ENCODE results near the gene SEPTIN10.
"Not testable (repeated sequence)": the region's sequence is repeated elsewhere in the genome, so short reads cannot be mapped to it uniquely, and the experiment has no call there.

Gene SEPTIN10

DNA sequence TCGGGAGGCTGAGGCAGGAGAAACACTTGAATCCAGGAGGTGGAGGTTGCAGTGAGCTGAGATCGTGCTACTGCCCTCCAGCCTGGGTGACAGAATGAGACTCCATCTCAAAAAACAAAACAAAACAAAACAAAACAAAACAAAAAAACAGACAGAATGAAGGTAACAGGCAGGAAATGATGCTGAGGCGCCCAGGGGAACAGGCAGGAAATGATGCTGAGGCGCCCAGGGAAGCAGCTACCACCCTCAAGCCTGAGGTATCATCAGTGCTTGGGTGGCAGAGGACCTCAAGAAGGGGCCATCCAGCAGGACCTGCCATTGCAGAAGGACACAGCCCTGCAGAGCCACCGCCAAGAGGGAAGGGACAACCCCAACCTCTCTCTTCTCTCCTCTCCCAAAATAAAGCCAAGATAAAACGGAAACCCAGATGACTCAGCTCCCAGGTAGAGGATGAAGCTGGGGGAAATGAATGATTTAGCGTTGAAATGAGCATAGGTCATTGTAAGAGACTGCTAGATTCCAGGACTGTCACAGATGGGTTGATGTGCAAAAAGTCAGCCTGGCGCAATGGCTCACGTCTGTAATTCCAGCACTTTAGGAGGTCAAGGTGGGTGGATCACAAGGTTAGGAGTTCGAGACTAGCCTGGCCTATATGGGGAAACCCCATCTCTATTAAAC is 19.7 kb upstream of the SEPTIN10 start:
- no peak for DNase-seq

DNA sequence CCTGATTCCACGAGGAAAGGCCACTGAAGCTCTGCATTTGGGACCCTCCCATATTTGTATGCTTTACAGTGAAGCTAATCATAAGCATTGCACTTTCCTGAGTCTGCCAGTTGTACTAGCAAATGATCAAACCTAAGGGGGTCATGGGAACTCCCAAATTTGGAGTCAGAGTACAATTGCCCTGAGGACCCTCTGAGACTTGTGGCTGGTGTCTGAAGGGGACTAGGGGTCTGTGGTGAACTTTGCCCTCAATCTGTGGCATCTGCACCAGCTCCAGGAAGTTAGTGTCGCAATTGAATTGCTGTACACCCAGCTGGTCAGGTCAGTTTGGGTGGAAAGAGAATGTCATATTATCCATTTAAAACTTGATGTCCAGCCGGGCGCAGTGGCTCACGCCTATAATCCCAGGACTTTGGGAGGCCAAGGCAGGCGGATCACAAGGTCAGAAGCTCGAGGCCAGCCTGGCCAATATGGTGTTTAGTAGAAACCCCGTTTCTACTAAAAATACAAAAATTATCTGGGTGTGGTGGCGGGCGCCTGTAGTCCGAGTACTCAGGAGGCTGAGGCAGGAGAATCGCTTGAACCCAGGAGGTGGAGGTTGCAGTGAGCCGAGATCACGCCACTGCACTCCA is 18.5 kb upstream of the SEPTIN10 start:
- no peak for DNase-seq

DNA sequence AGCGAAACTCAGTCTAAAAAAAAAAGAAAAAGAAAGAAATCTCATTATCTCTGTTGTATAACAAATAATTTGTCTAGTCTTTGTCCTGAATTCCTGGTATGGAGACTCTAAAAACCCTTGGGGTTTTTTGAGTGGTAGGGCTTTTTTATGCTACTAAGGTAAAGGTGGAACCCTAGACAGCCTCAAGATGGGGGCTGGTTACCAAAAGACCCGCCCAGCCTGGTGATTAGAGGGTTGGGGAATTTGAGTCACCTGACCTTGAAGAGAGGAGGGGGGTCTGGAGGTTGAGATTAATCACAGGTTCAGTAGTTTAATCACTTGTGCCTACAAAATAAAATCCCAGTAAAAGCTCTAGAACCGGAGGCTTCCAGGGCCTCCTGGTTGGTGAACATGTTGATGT is 18.0 kb upstream of the SEPTIN10 start:
- DNase-seq = no peak

DNA sequence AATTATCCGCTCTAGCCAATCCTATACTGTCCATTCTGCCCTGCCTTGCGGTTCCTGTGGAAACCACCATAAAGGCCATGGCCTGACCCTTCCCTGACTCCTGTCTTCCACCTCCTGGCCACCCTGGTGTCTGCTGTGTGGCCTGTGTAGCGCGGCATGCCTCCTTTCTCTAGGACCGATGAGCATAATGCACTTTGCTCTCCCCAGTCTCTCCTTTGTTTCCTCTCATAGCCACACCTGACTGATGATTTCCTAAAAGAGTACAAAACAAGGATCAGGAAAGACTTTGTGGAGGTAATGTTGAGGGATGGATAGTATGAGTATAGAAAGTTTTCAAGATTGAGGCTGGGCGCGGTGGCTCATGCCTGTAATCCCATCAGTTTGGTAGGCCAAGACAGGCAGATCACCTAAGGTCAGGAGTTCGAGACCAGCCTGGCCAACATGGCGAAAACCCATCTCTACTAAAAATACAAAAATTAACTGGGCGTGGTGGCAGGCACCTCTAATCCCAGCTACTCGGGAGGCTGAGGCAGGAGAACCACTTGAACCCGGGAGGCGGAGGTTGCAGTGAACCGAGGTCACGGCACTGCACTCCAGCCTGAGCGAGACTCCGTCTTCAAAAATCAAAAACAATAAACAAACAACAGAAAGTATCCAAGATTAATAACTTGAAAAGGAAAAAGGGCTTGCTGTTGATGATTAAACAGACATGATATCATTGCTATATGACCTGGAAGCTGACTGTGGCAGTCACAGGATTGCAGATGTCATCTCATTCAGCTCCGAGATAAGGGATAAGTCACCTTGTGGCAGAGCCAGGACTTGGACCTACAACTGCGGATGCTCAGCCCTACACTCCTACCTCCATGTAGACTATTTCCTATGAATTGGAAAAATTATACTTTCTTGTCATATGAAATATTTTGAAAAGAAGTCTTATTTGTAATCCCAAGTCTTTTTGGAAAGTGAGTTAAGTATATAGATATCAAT is 17.0 kb upstream of the SEPTIN10 start:
- DNase-seq = no peak

DNA sequence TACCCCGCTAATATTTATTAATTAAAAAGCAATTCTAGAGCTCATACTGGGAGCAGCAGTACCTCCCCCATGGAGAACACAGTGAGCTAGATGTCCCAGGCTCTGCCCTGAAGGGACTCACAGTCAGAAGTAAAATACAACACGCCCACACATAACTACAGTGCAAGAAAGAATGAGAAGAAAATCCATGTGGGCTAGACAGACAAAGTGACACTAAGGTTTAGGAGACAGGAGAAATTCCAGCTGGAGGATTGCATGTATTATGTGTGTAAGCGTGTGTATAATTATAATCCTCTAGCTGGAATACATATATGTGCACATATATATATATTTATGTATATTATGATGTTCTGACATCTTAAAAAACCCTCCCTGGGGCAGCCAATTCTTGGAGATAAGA is 16.1 kb upstream of the SEPTIN10 start:
- no peak for DNase-seq

DNA sequence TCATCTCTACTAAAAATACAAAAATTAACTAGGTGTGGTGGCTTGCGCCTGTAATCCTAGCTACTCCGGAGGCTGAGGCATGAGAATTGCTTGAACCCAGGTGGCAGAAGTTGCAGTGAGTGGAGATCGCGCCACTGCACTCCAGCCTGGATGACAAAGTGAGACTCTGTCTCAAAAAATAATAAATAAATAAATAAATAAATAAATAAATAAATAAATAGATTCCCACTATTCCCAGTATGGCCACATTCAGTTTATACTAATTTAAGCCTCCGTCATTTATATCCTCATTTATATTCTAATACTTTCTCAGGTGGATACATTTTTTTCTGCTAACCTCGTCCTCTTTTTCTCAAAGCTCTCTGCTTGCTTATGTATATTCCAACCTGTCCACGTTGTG is 14.6 kb upstream of the SEPTIN10 start:
- not testable (repeated sequence) for DNase-seq

DNA sequence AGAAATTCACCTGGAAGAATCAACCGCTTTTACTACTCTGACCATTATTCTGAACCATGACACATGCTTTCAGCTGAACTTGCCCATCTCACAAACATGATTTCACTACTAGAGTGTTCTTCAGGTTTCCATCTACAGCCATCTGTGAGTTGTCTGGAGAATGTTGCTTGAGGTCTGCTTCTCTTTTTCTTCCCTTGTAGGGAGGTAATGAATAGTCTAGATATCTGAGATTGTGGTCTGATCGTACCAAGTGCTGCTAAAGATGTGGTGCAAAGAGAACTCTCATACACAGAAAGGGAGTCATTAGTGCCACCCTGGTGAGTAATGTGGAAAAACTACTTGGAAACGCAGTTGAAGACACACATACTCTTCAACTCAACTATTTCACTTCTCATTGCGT is 10.6 kb upstream of the SEPTIN10 start:
- no peak for DNase-seq

DNA sequence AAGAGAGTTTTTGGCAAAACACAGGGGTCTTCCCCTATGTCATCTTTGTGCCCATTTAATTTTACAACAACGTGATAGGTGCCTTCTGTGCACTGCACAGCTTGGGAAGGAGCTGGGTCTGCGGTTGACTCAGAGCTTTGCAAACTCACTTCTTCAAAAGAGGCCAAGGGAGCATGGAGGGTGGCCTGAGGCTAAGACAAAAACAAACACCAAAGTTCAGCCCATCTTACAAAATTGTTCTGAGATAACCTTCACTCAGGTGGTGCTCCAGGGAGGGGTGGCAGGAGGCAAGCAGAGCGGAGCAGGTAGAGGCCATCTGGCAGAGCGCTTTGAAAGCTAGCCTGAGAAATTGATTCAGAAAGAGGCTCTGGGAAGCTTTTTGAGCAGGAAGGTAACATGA is 10.2 kb upstream of the SEPTIN10 start:
- no peak for DNase-seq

DNA sequence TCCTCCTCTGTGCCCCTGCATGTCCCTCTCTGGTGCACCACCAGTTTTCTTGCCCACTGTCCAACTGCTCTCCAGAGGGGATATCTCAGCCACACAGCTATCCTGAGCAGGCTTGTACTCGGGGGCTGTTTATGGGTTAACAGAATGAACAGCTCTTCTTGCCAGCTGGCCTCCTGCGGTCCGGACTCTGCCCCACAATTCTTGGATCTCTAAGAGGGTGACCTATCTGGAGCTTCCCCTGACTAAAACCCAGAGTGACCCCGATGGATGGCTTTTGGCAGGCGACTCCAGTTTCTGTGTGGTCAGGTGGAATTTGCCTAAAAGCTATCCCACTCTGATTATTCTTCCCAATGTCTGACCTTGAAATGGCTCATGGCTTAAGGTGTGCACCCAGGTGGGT is 9.5 kb upstream of the SEPTIN10 start:
- DNase-seq = no peak

DNA sequence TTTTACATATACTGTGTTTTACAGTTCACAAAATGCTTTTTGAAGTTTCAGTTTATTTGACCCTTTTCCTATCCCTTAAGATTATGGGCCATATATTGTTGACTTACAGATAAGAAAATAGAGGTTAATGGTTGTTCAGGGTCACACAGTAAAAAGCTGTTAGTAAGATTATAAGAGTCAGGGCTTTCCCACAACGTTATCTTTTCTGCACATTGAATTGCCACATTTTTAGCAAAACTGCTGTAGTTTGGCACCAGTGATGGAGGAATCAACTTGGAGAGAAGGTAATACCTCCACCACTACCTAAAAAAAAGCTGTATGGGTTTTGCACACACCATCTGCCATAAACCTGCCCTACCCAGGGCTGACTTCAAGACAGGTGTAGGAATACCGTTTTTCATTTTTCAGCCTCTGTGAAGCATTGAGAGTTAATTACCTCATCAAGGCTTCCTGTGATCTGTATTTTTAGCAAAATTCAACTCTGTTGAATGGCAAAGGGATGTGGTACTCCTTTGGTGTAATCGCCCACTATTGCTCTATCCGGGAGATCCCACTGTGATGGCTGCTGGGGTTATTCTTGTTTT is 5.4 kb upstream of the SEPTIN10 start:
- DNase-seq = no peak

DNA sequence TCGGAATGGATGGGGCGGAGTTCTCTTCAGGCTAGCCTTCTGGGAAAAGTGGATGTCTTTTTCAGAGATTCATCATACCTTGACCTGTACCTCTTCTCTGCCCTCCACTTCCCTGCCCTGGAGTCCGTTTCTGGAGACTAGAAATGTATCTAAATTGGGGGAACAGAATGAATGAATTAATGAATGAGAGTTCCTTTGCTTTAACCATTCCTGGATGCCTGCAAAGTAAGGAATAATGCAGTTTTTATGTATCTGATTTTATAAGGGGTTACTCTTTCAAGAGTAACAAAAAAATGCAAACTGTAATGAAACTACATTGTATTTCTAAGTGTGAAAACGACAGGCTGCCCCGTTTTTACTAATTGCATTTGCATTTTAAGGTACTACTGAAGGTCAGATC is 2.4 kb upstream of the SEPTIN10 start:
- no peak for DNase-seq

DNA sequence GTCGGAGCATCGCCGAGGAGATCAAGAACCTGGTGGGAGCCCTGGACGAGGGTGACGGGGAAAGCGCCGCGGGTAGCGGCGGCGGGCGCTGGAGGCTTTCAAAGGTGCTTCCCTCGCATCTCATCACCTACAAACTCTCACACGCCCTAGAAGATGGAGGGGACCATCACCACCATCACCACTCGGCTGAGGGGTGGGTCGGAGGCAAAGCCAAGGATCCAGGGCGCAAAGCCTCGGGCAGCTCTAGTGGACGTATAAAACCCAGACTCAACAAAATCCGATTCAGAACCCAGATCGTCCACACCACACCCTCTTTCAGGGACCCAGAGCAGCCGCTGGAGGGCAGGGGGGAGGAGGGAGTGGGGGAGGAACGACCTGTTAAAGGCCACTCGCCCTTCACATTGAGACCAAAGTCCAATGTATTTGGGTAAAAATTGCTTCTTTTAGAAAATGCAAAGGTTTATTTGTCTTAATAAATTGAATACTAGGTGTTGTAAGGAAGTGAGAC is 1.9 kb upstream of the SEPTIN10 start:
- DNase-seq = no peak

DNA sequence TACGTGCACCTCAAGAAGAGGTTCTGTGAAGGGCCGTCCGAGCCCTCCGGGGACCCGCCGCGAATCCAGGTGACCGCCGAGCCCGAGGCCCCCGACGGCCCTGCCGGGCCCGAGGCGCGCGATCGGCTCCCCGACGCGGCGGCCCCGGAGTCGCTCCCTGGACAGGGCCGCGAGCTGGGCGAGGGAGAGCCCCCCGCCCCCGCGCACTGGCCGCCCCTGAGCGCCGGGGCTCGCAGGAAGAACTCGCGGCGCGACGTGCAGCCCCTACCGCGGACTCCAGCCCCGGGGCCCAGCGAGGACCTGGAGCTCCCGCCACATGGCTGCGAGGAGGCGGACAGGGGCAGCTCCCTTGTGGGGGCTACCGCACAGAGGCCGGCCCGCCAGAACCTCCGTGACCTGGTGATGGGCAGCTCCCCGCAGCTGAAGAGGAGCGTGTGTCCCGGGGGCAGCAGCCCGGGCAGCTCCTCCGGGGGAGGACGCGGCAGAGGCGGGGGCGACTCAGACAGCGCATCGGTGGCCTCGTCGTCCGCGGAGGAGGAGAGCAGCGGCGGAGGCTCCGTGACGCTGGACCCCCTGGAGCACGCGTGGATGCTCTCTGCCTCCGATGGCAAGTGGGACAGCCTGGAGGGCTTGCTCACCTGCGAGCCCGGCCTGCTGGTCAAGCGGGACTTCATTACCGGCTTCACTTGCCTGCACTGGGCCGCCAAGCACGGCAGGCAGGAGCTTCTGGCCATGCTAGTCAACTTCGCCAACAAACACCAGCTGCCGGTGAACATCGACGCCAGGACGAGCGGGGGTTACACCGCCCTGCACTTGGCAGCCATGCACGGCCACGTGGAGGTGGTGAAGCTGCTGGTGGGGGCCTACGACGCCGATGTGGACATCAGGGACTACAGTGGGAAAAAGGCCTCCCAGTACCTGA is 1.2 kb upstream of the SEPTIN10 start:
- no peak for DNase-seq

DNA sequence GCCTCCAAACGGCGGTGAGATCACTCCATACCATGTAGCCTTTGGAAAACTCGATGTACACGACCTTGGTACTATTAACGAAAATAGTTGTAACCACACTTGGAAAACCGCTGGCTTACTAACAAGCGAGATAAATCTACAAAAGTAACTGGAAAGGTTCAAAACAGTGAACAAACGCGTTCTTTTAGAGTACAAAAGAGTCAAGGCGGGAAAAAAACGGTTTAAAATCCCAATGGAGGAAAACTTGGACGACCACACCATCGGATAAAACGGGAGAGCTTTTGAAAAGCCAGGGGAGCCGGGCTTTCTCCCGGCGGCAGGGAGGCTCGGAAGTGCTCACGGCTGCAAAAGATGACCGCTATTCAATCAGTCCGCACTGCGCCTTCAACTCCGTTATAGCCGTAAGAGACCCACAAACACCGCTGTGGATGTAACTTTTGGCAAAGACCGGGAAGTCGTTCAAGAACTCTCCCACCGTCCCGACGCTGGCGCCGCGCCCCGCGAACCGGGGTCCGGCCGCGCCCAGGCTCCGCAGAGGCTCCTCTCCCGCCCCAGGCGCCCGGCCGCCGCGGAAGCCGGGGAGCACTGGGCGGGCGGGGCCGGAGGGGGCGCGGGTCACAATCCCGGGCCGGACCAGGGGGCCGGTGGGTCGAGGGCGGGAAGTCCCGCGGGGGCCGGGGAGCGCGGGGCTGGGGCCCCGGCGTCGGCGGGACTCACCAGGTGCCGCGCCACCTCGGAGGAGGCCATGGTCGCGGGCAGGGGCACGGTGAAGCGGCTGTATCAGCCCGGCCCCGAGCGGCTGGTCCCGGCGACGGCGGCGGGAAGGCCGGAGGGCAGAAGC is 465 bp downstream of the SEPTIN10 start:
- DNase-seq = peak; percentile 8

DNA sequence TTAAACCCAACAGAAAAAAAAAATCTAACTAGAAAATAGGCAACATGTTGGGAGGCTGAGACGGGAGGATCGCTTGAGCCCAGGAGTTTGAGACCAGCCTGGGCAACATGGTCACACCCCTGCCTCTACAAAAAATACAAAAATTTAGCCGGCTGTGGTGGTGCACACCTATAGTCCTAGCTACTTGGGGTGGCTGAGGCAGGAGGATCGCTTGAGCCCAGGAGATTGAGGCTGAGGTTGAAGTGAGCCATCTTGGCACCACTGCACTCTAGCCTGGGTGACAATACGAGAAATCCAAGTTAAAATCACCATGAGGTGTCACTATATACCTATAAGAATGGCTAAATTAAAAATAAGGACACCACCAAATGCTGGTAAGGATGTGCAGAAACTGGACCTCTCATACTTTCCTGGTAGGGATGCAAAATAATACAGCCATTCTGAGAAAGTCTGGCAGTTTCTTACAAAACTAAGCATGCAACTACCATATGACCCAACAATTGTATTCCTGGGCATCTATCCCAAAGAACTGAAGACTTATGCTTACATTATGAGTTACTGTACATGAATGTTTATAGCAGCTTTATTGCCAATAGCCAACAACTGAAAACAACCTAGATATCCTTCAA is 2.2 kb downstream of the SEPTIN10 start:
- DNase-seq = no peak

DNA sequence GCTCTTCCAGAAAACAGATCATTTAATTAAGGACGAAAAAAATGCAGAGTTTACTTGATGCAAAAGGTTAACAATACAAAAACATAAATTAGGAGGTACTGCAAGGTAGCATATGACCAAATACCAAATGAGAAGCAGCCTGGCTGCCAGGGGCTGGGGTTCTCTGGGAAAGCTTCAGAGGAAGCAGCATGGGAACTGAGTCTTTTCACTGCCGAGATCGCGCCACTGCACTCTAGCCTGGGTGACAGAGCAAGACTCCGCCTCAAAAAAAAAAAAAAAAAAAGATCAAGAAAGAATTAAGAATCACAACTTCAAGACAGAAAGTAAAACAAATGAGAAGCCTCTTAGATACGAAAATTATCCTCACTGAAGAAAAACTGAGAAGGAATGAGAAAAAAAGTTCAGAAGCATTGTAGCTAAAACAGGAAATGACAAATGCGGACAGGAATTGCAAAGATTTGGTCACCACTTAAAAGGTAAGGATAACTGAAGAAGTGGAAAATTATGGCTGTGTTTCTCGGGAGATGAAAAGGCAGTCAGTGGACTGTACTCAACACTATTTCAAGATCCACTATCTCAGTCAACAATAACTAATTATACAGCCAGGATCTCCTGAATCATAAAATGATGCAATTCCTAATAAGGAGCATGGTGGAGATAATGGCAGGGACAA is 4.3 kb downstream of the SEPTIN10 start:
- DNase-seq = no peak

DNA sequence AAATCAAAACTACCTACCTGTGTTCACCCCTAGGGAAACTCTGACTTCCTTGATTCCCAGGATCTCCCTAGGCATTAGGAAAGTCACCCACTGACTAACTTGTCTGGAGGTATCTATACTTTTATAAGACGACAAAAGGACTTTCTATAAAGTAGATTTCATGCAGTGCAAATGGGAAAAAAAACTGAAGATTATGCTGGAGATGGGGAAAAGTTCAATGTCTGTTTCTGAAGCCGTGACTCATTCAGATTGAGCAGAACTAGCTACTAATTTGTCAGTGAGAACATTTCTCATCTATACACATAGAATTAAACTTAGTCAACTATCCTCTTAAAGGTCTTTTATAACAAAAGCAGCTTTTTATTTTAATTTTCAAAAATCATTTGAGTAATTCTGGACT is 6.0 kb downstream of the SEPTIN10 start:
- no peak for DNase-seq

DNA sequence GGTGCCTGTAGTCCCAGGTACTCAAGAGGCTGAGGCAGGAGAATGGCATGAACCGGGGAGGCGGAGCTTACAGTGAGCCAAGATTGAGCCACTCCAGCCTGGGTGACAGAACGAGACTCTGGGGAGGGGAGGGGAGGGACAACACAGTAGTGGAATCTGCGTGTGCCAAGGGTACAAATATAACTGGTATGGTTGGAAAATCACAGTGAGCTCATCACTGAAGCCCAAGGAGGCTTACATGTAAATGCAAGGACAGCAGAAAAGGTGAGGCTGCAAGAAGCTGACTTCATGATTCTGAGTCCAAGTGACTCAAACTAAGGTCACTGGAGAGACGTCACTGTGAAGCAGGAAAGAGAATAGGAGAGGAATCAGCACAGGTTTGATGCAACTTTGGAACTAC is 9.2 kb downstream of the SEPTIN10 start:
- DNase-seq = peak; percentile 3

DNA sequence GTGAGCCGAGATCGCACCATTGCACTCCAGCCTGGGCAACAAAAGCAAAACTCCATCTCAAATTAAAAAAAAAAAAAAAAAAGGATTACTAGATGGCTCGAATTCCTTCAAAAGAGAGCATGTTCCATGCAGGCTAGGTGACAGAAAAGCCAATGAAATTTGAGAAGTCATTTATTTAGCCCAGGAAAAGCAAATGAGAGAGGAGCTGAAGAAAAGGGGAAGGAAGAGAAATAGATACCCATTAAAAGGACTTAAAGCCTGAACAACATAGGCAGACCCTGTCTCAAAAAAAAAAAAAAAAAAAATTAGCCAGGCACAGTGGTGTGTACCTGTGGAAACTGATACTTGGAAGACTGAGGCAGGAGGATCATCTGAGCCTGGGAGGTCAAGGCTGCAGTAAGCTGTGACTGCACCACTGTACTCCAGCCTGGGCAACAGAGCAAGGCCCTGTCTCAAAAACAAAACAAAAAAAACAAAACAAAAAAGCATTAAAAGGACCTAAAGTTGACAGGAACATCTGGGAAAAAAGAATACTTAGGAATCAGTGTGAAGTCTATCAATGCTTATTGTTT is 11.1 kb downstream of the SEPTIN10 start:
- no peak for DNase-seq

DNA sequence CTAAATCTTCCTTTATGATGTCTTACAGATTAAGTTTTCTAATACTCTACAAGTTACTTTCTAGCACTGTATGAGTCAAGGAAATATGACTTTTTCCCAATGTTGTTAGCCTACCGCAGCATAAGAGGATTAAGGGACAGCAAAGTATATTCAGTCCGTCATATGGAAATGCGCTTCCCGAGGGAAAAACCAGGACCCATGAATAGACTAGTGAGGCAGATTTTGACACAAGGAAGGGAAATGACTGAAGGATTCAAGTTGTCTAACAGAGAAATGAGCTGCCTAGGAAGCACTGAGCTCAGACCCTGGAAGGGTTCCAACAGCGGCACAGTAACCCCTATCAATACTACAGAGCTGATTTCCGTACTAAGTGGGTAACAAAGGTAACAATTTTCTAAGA is 12.0 kb downstream of the SEPTIN10 start:
- no peak for DNase-seq
